Right lobe of liver (tissue), 4 donors: ENCODE data around the gene CSNK1G3.

Experiments used
- POLR2A ChIP-seq: fragments of 450-650 bp; IDR thresholded peaks from one replicate; pipeline ENCODE4 v1.6.1; 2017; ENCODE audit warnings: antibody characterized with exemption, mild to moderate bottlenecking
- TF ChIP-seq, protein P1 (sequence below), 4 donors: fragments of 200-600 bp in 3 of 4; fragments of 450-650 bp in 1 of 4; IDR thresholded peaks; one replicate each; pipeline versions ENCODE4 v1.5.1 to v1.8.0; 2016 to 2022; ENCODE audit warnings: antibody characterized with exemption in 4 of 4, mild to moderate bottlenecking in 2 of 4
- donor health status: DM: no; HTN: no; CAD: no.
- donor health status: DM: no; HTN: no; CAD: no.
- donor health status: DM: no; HTN: yes; CAD: no.

DNA sequence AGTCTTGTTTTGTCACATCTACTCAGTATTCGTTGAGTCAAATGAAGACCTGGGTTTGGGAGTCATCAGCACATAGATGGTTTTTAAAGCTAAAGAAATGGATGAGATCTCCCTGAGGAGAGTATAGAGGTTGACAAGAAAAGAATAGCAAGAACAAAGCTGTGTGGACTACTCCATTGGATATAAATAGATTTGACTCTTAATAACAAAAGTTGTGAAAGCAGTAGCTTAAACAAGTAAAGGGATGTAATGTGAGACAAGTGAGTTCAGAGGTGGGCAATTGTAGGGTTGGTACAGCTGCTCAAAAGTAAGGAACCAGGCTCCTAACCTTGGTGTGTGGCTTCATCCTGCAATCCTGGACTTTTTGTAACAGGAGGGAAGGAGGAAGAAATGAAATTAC is 49.3 kb downstream of the CSNK1G3 start:
- TF ChIP-seq, protein P1, sequence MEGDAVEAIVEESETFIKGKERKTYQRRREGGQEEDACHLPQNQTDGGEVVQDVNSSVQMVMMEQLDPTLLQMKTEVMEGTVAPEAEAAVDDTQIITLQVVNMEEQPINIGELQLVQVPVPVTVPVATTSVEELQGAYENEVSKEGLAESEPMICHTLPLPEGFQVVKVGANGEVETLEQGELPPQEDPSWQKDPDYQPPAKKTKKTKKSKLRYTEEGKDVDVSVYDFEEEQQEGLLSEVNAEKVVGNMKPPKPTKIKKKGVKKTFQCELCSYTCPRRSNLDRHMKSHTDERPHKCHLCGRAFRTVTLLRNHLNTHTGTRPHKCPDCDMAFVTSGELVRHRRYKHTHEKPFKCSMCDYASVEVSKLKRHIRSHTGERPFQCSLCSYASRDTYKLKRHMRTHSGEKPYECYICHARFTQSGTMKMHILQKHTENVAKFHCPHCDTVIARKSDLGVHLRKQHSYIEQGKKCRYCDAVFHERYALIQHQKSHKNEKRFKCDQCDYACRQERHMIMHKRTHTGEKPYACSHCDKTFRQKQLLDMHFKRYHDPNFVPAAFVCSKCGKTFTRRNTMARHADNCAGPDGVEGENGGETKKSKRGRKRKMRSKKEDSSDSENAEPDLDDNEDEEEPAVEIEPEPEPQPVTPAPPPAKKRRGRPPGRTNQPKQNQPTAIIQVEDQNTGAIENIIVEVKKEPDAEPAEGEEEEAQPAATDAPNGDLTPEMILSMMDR (IDR thresholded peaks at IDR 0.05): no peak
- no peak for TF ChIP-seq POLR2A
